Thyroid gland (tissue), 4 donors: ENCODE results near the gene SPATC1L. TPM values are rescaled to one million over a fixed set of nuclear protein-coding genes. Genes with fewer than 3 reads are reported as not detected.

Experiments used
- DNase-seq, 2 donors: peaks; one replicate each; pipeline ENCODE4 v3.0.0-alpha.2; 2019
- H3K27ac ChIP-seq, 3 donors: fragments of 200-600 bp; sonication (generic); 1 replicate in 2 of 3; 2 replicates in 1 of 3; pipeline ENCODE4 v1.5.1; 2016 to 2019; ENCODE audit warnings: mild to moderate bottlenecking in 1 of 3, moderate library complexity in 1 of 3
- H3K27me3 ChIP-seq: fragments of 200-600 bp; sonication (generic); one replicate; pipeline ENCODE4 v1.5.1; 2019
- H3K36me3 ChIP-seq, 2 donors: fragments of 200-600 bp; sonication (generic); one replicate each; pipeline ENCODE4 v1.5.1; 2016 to 2019
- H3K4me1 ChIP-seq, 2 donors: fragments of 200-600 bp; sonication (generic); one replicate each; pipeline ENCODE4 v1.5.1; 2017 to 2019
- H3K4me3 ChIP-seq, 3 donors: fragments of 200-600 bp; sonication (generic); replicated peaks in 1 of 3; 1 replicate in 2 of 3; 2 replicates in 1 of 3; pipeline ENCODE4 v1.5.1; 2016; ENCODE audit warnings: mild to moderate bottlenecking in 1 of 3
- H3K9me3 ChIP-seq: fragments of 200-600 bp; sonication (generic); one replicate; pipeline ENCODE4 v1.5.1; 2017
- POLR2A ChIP-seq, 2 donors: fragments of 450-650 bp; IDR thresholded peaks; one replicate each; pipeline ENCODE4 v1.6.1; 2017; ENCODE audit warnings: antibody characterized with exemption in 2 of 2, mild to moderate bottlenecking in 2 of 2, moderate library complexity in 1 of 2
- WGBS, 2 donors: methylation state at CpG; one replicate each; pipeline ENCODE4 v1.1.5; 2017; 5-methylcytosine and 5-hydroxymethylcytosine counted together
- intact Hi-C: fragments of 100-400 bp; cut with DNase I; formaldehyde crosslinking; loops from one replicate; pipeline ENCODE4 v1.15.1; 2023
- total RNA-seq, 4 donors: library from RNA; depleted of rRNA; stranded (reverse); fragments of >200 nt; gene quantifications; one replicate each; pipeline ENCODE4 v1.2.3, GENCODE V29; 2016
- TF ChIP-seq, protein P1 (sequence below), 6 experiments: fragments of 200-600 bp in 3 of 6; fragments of 450-650 bp in 3 of 6; sonication (generic) in 3 of 6; IDR thresholded peaks; one replicate each; pipeline ENCODE4 v1.5.1; 2016 to 2019; ENCODE audit warnings: antibody characterized with exemption in 6 of 6, mild to moderate bottlenecking in 2 of 6, inconsistent platforms in 1 of 6, moderate library complexity in 1 of 6

Gene SPATC1L
- total RNA-seq, 4 donors from 2014 or later = 3.5 to 9.0 (median 5.8) TPM

- no peak for DNase-seq
- Histone ChIP-seq H3K4me1 (no peaks in the 10 kb centered on the region), H3K27me3 (no peaks in the 10 kb centered on the region), H3K36me3 (peaks cover 8 to 12% of the 10 kb centered on the region in 2 donors), H3K9me3 (no peaks in the 10 kb centered on the region), H3K4me3 (no peak overlapping the region), H3K27ac (no peak overlapping the region)
- WGBS, 2 donors = 92 to 95% methylated on average over 4 of the region's 4 CpGs
- TF ChIP-seq, protein P1, sequence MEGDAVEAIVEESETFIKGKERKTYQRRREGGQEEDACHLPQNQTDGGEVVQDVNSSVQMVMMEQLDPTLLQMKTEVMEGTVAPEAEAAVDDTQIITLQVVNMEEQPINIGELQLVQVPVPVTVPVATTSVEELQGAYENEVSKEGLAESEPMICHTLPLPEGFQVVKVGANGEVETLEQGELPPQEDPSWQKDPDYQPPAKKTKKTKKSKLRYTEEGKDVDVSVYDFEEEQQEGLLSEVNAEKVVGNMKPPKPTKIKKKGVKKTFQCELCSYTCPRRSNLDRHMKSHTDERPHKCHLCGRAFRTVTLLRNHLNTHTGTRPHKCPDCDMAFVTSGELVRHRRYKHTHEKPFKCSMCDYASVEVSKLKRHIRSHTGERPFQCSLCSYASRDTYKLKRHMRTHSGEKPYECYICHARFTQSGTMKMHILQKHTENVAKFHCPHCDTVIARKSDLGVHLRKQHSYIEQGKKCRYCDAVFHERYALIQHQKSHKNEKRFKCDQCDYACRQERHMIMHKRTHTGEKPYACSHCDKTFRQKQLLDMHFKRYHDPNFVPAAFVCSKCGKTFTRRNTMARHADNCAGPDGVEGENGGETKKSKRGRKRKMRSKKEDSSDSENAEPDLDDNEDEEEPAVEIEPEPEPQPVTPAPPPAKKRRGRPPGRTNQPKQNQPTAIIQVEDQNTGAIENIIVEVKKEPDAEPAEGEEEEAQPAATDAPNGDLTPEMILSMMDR (IDR thresholded peaks at IDR 0.05) = no peak
- TF ChIP-seq POLR2A (IDR thresholded peaks at IDR 0.05) = no peak
- intact Hi-C loops = no loop called here
Observed at GRCh38 chr21:46114963-46115362, 69.3 kb downstream of the SPATC1L start.

DNA sequence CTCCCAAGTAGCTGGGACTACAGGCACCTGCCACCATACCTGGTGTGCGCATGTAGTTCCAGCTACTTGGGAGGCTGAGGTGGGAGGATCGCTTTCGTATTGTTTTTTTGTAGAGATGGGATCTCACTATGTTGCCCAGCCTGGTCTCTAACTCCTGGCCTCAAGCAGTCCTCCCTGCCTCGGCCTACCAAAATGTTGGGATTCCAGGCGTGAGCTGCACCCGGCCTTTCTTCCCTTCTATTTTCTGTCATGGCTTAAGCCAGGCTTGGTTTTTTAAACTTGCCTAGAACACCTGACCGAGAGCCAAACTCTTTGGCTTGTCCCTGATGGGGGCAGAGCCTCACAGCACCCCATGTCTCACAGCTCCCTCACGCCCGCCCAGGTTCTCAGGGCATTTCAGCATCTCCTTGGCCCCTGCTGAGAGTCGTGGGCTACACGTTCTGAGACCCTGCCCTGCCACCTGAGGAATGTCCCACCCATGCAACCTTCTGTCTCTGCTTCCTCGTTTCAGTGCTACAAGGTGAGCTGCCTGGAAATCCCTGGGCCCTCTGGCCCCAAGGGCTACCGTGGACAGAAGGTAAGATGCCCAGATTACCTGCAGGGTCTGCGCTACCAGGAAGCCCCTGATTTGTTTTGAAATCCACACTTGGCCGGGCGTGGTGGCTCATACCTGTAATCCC, 70.6 kb downstream of the SPATC1L start:
- Histone ChIP-seq H3K4me1 (no peaks in the 10 kb centered on the region), H3K36me3 (peaks cover 8 to 12% of the 10 kb centered on the region in 2 donors), H3K4me3 (no peak overlapping the region), H3K27ac (no peak overlapping the region), H3K27me3 (no peaks in the 10 kb centered on the region), H3K9me3 (no peaks in the 10 kb centered on the region)
- intact Hi-C loops = no loop called here
- 93 to 98% methylated on average over 16 of the region's 16 CpGs for WGBS, 2 donors
- peak in 1 of 2 donors; percentile 0 for DNase-seq
- TF ChIP-seq, protein P1 (IDR thresholded peaks at IDR 0.05) = no peak
- TF ChIP-seq POLR2A (IDR thresholded peaks at IDR 0.05) = no peak

DNA sequence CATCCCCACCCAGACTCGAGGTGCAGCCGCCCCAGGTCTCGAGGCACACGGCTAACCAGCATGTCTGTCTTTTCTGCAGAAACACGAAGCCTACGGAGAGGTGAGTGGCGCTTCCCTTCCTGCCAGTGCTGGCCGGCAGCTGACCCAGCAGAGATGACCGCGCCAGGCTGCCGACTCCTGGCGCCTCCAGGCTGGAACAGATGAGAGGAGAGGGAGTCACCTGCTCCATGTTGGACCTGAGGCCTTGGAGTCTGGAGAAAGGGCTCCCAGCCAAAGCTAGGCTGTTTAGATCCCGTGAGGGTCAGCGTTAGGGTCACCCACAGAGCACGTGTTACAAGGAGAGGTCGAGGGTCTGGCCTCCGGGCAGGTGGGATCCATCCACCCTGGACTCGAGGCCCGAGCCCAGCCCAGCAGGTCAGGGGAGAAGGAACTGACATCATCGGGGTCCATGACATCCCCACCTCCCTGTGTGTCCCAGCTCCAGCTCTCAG, 71.5 kb downstream of the SPATC1L start:
- no peaks in the 10 kb centered on the region for H3K27me3 ChIP-seq
- 91 to 95% methylated on average over 7 to 13 of the region's 20 CpGs for WGBS, 2 donors
- no peak for TF ChIP-seq POLR2A (IDR thresholded peaks at IDR 0.05)
- TF ChIP-seq, protein P1 (IDR thresholded peaks at IDR 0.05) = no peak
- intact Hi-C loops = no loop called here
- H3K9me3 ChIP-seq = no peaks in the 10 kb centered on the region
- H3K4me1 ChIP-seq = no peaks in the 10 kb centered on the region
- DNase-seq = peak; percentile 0
- peaks cover 8 to 12% of the 10 kb centered on the region in 2 donors for H3K36me3 ChIP-seq
- H3K4me3 ChIP-seq = no peak overlapping the region
- H3K27ac ChIP-seq = no peak overlapping the region

DNA sequence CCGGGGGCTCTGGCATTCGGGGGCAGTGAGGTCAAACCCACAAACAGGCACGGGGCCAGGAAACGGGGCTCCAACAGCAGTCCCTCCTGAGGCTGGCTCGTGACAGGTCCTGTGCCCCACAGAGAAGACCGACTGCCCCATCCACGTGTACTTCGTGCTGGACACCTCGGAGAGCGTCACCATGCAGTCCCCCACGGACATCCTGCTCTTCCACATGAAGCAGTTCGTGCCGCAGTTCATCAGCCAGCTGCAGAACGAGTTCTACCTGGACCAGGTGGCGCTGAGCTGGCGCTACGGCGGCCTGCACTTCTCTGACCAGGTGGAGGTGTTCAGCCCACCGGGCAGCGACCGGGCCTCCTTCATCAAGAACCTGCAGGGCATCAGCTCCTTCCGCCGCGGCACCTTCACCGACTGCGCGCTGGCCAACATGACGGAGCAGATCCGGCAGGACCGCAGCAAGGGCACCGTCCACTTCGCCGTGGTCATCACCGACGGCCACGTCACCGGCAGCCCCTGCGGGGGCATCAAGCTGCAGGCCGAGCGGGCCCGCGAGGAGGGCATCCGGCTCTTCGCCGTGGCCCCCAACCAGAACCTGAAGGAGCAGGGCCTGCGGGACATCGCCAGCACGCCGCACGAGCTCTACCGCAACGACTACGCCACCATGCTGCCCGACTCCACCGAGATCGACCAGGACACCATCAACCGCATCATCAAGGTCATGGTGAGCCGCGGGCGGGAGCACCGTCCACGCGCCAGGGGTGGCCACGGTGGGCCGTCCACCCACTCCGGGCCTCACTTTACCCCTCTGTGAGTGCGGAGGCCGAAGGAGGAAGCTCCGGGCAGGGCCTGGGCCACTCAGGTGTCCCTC, 72.2 kb downstream of the SPATC1L start:
- peak; percentile 1 for DNase-seq
- Histone ChIP-seq H3K4me3 (no peak overlapping the region), H3K27me3 (no peaks in the 10 kb centered on the region), H3K27ac (no peak overlapping the region), H3K36me3 (peaks cover 8 to 12% of the 10 kb centered on the region in 2 donors), H3K9me3 (no peaks in the 10 kb centered on the region), H3K4me1 (no peaks in the 10 kb centered on the region)
- intact Hi-C loops = no loop called here
- 93 to 96% methylated on average over 18 to 44 of the region's 69 CpGs for WGBS, 2 donors
- no peak for TF ChIP-seq POLR2A (IDR thresholded peaks at IDR 0.05)
- TF ChIP-seq, protein P1 (IDR thresholded peaks at IDR 0.05) = no peak
